GM06990 (cell line): ENCODE measurements around the gene EDEM1.

ENCODE experiments used
- DNase-seq: peaks from one replicate; pipeline ENCODE4 v3.0.0-alpha.2; 2011; ENCODE audit not compliant: insufficient read length; ENCODE audit errors: extremely low read depth
- H3K27me3 ChIP-seq: replicated peaks from 2 replicates; pipeline ENCODE4 v1.6.0; 2011; ENCODE audit warnings: low read length; ENCODE audit not compliant: control insufficient read depth, insufficient read depth
- H3K36me3 ChIP-seq: 2 replicates; pipeline ENCODE4 v1.5.1; 2011; ENCODE audit warnings: low read length; ENCODE audit not compliant: control insufficient read depth, insufficient read depth
- H3K4me3 ChIP-seq: replicated peaks from 2 replicates; pipeline ENCODE4 v1.5.1; 2011; ENCODE audit warnings: low read depth, mild to moderate bottlenecking, control low read depth, low read length
- TF ChIP-seq, protein P1 (sequence below): IDR thresholded peaks from 2 replicates; pipeline ENCODE4 v1.5.1; 2011; ENCODE audit warnings: low read length, control low read depth, mild to moderate bottlenecking, inconsistent platforms; ENCODE audit not compliant: insufficient read depth, poor library complexity, severe bottlenecking

Gene EDEM1

DNA sequence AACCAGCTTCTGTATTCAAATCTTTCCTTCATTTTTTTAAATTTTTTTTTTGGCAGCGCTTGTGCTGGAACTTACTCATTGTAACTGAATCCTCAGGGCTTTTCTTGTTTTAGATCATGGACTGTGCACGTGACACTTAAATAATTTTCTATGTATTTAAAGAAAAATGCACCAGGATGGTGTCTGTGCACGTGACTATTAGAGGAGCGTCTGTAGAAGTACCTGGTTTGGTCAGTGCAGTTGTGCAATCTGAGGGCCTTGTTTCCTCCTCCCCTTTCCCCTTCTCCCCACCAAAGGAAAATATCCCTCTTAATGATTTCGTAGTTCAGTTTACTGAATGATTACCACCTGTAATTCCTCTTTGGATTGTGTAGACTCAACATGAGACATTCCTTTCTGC is 31.3 kb downstream of the EDEM1 start:
- no peak for DNase-seq
- no peaks in the 10 kb centered on the region for H3K27me3 ChIP-seq
- TF ChIP-seq, protein P1, sequence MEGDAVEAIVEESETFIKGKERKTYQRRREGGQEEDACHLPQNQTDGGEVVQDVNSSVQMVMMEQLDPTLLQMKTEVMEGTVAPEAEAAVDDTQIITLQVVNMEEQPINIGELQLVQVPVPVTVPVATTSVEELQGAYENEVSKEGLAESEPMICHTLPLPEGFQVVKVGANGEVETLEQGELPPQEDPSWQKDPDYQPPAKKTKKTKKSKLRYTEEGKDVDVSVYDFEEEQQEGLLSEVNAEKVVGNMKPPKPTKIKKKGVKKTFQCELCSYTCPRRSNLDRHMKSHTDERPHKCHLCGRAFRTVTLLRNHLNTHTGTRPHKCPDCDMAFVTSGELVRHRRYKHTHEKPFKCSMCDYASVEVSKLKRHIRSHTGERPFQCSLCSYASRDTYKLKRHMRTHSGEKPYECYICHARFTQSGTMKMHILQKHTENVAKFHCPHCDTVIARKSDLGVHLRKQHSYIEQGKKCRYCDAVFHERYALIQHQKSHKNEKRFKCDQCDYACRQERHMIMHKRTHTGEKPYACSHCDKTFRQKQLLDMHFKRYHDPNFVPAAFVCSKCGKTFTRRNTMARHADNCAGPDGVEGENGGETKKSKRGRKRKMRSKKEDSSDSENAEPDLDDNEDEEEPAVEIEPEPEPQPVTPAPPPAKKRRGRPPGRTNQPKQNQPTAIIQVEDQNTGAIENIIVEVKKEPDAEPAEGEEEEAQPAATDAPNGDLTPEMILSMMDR = no peak
- no peak overlapping the region for H3K4me3 ChIP-seq
- peaks cover 26% of the 10 kb centered on the region for H3K36me3 ChIP-seq

DNA sequence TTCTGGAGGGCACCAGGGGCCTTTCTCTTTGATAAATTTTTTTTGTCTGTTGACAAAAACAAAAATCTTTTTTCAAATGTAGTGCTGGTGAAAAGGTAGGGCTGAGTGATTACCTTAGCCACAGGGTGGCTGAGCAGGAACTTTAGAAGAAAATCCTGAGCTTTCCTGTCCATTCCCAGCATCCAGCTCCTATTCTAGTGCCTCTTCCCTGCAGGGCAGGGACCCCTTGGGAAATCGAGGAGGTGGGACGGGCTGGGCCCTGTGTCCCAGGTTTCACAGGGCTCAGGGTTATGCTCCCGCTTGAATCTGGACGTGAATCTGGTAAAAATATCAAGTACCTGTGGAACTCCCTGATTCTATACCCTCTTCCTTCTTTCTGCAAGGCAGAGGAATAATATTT is 31.7 kb downstream of the EDEM1 start:
- no peaks in the 10 kb centered on the region for H3K27me3 ChIP-seq
- no peak overlapping the region for H3K4me3 ChIP-seq
- H3K36me3 ChIP-seq = peaks cover 22% of the 10 kb centered on the region
- TF ChIP-seq, protein P1 = no peak
- no peak for DNase-seq

GRCh38 chr3:5220193-5220592 is 32.7 kb downstream of the EDEM1 start:
- peaks cover 19% of the 10 kb centered on the region for H3K36me3 ChIP-seq
- no peak overlapping the region for H3K4me3 ChIP-seq
- no peak for DNase-seq
- TF ChIP-seq, protein P1 = no peak
- no peaks in the 10 kb centered on the region for H3K27me3 ChIP-seq

DNA sequence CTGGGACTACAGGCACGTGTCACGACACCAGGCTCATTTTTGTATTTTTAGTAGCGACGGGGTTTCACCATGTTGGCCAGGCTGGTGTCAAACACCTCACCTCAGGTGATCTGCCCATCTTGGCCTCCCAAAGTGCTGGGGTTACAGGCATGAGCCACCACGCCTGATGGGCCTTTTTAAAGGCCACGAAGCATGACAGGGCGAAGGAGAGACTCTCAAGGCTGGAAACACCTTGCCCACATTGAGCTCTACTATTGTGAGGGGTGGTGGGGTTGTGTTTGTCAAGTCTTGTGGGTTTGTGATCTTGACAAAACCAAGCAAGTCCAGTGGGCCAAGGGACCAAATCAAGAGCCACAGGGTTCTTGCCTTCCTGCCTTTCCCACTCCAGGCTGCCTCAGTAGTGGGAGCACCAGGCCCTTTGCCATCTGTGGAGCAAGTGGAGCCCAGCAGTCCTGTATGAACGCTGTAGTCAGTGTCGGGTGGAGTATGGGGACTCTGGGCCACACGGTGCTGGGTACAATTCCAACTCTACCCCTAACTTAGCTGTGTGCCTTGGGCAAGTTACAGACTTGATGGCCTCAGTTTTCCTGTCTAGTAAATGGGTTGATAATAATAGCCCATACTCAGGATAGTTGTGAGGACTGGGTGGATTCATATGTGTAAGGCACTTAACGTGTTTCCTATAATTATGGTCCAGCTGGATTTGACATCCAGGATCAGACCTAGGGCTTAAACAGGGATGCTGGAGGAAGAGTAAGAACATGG is 33.3 kb downstream of the EDEM1 start:
- DNase-seq = no peak
- Histone ChIP-seq H3K27me3 (no peaks in the 10 kb centered on the region), H3K4me3 (no peak overlapping the region), H3K36me3 (peaks cover 15% of the 10 kb centered on the region)
- TF ChIP-seq, protein P1 = no peak

DNA sequence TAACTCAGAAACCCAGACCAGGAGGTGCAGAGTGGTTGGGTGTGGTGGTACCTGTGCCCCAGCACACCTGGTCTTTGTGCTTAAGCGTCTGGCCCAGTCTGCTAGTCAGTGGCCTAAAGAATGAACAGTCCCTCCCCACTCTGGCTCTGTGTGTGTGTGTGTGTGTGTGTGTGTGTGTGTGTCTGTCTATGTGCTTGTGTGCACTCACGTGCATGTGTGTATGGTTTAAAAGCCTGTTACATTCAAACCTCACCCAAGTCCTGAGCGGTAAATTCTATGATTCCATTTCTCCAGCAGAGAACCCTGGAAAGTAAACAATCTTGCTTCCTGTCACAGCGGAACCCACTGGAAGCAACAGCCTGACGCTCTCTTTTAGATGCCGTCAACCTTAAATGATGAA is 34.2 kb downstream of the EDEM1 start:
- no peak overlapping the region for H3K4me3 ChIP-seq
- DNase-seq = no peak
- TF ChIP-seq, protein P1 = no peak
- H3K27me3 ChIP-seq = no peaks in the 10 kb centered on the region
- peaks cover 15% of the 10 kb centered on the region for H3K36me3 ChIP-seq
